ENCODE measurements around the gene CEP164. TPM values are rescaled to one million over a fixed set of nuclear protein-coding genes. Genes with fewer than 3 reads are reported as not detected.

Gene CEP164
- polyA plus RNA-seq, 1 of the 3 experiments (the other 2 are of a cell fraction), result 27.7 TPM

DNA sequence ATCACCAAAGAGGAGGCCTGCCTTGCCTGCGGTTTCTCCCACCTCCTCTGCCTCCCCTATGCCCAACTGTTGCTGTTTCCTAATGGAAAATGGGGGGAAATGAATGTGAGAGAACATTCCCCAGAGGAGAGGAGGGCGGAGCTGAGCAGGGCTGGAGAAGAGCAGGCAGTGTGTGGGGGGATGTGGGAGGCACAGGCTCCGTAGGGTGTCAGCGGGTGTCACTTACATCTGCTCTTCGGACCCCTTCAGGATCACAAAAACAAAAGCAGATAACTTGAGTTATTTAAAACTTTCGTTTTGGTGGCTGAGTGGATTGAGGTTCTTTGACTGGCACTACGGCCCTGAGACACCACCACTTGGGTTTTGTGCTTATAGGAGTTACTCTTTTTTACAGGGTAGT lies 93.8 kb downstream of the CEP164 start:
- no peaks in the 10 kb centered on the region for H3K36me3 ChIP-seq (replicated peaks in 1 of 2; ENCODE audit: control insufficient read depth in 1 of 2, insufficient read depth in 2 of 2, low read length in 1 of 2)
- POLR2A ChIA-PET, result no interaction called here
- H3F3A ChIP-seq (replicated peaks; ENCODE audit: insufficient read depth), result no peaks in the 10 kb centered on the region
- no peak overlapping the region for H3K27ac ChIP-seq (ENCODE audit: low read depth in 2 of 2, low read length in 1 of 2)
- no peak overlapping the region for H2AFZ ChIP-seq (ENCODE audit: low read depth)
- no peak for DNase-seq
- no peaks in the 10 kb centered on the region for H3K9me2 ChIP-seq
- H3K4me2 ChIP-seq, result no peak overlapping the region
- H3K4me1 ChIP-seq (ENCODE audit: control insufficient read depth in 1 of 2, insufficient read depth in 2 of 2, low read depth in 1 of 2, low read length in 1 of 2), result peaks cover 0 to 2% of the 10 kb centered on the region in 2 experiments; a peak in 1 of 4 replicates
- no peaks in the 10 kb centered on the region for H4K20me1 ChIP-seq (ENCODE audit: insufficient read depth)
- no peaks in the 10 kb centered on the region for H3K79me2 ChIP-seq (ENCODE audit: insufficient read depth)
- TF ChIP-seq ZBTB33 (IDR thresholded peaks at IDR 0.05; ENCODE audit: borderline replicate concordance, low read depth), result no peak
- no peak for TF ChIP-seq MEF2A (IDR thresholded peaks at IDR 0.05; ENCODE audit: borderline replicate concordance, low read depth)
- TF ChIP-seq GATA2 (CRISPR knock-in tag; IDR thresholded peaks at IDR 0.05), result no peak
- TF ChIP-seq SIN3A (IDR thresholded peaks at IDR 0.05; ENCODE audit: borderline replicate concordance, low read depth, low read length), result no peak
- TF ChIP-seq, protein P1, sequence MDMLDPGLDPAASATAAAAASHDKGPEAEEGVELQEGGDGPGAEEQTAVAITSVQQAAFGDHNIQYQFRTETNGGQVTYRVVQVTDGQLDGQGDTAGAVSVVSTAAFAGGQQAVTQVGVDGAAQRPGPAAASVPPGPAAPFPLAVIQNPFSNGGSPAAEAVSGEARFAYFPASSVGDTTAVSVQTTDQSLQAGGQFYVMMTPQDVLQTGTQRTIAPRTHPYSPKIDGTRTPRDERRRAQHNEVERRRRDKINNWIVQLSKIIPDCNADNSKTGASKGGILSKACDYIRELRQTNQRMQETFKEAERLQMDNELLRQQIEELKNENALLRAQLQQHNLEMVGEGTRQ (IDR thresholded peaks at IDR 0.05; ENCODE audit: borderline replicate concordance, low read depth, low read length), result no peak
- TF ChIP-seq, protein P2, sequence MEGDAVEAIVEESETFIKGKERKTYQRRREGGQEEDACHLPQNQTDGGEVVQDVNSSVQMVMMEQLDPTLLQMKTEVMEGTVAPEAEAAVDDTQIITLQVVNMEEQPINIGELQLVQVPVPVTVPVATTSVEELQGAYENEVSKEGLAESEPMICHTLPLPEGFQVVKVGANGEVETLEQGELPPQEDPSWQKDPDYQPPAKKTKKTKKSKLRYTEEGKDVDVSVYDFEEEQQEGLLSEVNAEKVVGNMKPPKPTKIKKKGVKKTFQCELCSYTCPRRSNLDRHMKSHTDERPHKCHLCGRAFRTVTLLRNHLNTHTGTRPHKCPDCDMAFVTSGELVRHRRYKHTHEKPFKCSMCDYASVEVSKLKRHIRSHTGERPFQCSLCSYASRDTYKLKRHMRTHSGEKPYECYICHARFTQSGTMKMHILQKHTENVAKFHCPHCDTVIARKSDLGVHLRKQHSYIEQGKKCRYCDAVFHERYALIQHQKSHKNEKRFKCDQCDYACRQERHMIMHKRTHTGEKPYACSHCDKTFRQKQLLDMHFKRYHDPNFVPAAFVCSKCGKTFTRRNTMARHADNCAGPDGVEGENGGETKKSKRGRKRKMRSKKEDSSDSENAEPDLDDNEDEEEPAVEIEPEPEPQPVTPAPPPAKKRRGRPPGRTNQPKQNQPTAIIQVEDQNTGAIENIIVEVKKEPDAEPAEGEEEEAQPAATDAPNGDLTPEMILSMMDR (IDR thresholded peaks at IDR 0.05), result no peak
- TF ChIP-seq POLR2AphosphoS5 (IDR thresholded peaks at IDR 0.05; ENCODE audit: low read depth, low read length), result no peak
- no peak for TF ChIP-seq FOXM1 (IDR thresholded peaks at IDR 0.05; ENCODE audit: low read depth)
- TF ChIP-seq EZH2phosphoT487 (IDR thresholded peaks at IDR 0.05; ENCODE audit: borderline replicate concordance, low read depth), result no peak
- no peak for TF ChIP-seq NRF1 (IDR thresholded peaks at IDR 0.05; ENCODE audit: low read depth, low read length)
- TF ChIP-seq TAF1 (IDR thresholded peaks at IDR 0.05; ENCODE audit: borderline replicate concordance, low read depth, low read length), result no peak
- no peak for TF ChIP-seq EP300 (IDR thresholded peaks at IDR 0.05; ENCODE audit: borderline replicate concordance in 1 of 2, low read depth in 1 of 2, low read length in 1 of 2)
- no peak for TF ChIP-seq GABPA (IDR thresholded peaks at IDR 0.05; ENCODE audit: low read depth)
- TF ChIP-seq CHD2 (IDR thresholded peaks at IDR 0.05; ENCODE audit: low read length, partially characterized antibody), result no peak
- TF ChIP-seq RXRA (IDR thresholded peaks at IDR 0.05; ENCODE audit: borderline replicate concordance, low read depth), result no peak
- no peak for TF ChIP-seq RAD21 (IDR thresholded peaks at IDR 0.05; ENCODE audit: low read length)
- TF ChIP-seq YY1 (IDR thresholded peaks at IDR 0.05; ENCODE audit: low read depth), result no peak
- no peaks in the 10 kb centered on the region for H3K27me3 ChIP-seq (ENCODE audit: insufficient read depth)
- no peak overlapping the region for H3K9ac ChIP-seq
- WGBS (ENCODE audit: low lambda C conversion rate), result 67% methylated on average over 7 of the region's 7 CpGs
- CTCF ChIA-PET, result interaction anchor here (1.5 to 16.8 kb wide), 4 partner anchors 8 to 632 kb away, joined by 4 to 449 read pairs (median 218); partner anchors contain the start of genes DSCAML1 and FXYD2
- H3K4me3 ChIP-seq (ENCODE audit: low read depth in 2 of 2, low read length in 1 of 2), result no peak overlapping the region
- H3K9me3 ChIP-seq, result no peaks in the 10 kb centered on the region
